Thymus (tissue), 11 donors: Measurements from ENCODE around the gene GNAI1. TPM values are rescaled to one million over a fixed set of nuclear protein-coding genes. Genes with fewer than 3 reads are reported as not detected.

Experiments used
- DNase-seq, 9 donors: peaks; one replicate each; pipeline ENCODE4 v3.0.0-alpha.2; 2013; ENCODE audit warnings: low spot score in 9 of 9, low read depth in 6 of 9, missing footprints in 1 of 9
- H3K27ac ChIP-seq, 2 donors: one replicate each; pipeline ENCODE4 v1.5.1; 2013; ENCODE audit warnings: control low read depth in 1 of 2, low read depth in 1 of 2, low read length in 1 of 2, mild to moderate bottlenecking in 1 of 2, moderate library complexity in 1 of 2
- H3K27me3 ChIP-seq, 2 donors: one replicate each; pipeline ENCODE4 v1.5.1; 2013; ENCODE audit warnings: low read length in 1 of 2; ENCODE audit not compliant: control insufficient read depth in 2 of 2, insufficient read depth in 1 of 2
- H3K36me3 ChIP-seq, 2 donors: one replicate each; pipeline ENCODE4 v1.5.1; 2013; ENCODE audit warnings: low read length in 1 of 2, mild to moderate bottlenecking in 1 of 2, moderate library complexity in 1 of 2; ENCODE audit not compliant: control insufficient read depth in 2 of 2, insufficient read depth in 2 of 2
- H3K4me1 ChIP-seq, 2 donors: one replicate each; pipeline ENCODE4 v1.5.1; 2013; ENCODE audit warnings: low read length in 2 of 2; ENCODE audit not compliant: control insufficient read depth in 2 of 2, insufficient read depth in 2 of 2
- H3K4me3 ChIP-seq, 2 donors: one replicate each; pipeline ENCODE4 v1.5.1; 2013; ENCODE audit warnings: low read length in 2 of 2, control low read depth in 1 of 2, mild to moderate bottlenecking in 1 of 2
- H3K9me3 ChIP-seq, 2 donors: one replicate each; pipeline ENCODE4 v1.5.1; 2013; ENCODE audit warnings: low read length in 1 of 2, mild to moderate bottlenecking in 1 of 2; ENCODE audit not compliant: control insufficient read depth in 2 of 2, insufficient read depth in 1 of 2
- WGBS: extraction: QIAGEN DNeasy Blood & Tissue Kit; methylation state at CpG from one replicate; pipeline ENCODE4 v1.1.7; 2013; 5-methylcytosine and 5-hydroxymethylcytosine counted together
- polyA plus RNA-seq: library from polyadenylated mRNA; stranded (reverse); fragments of 200-250 nt; gene quantifications from one replicate; pipeline ENCODE4 v1.2.3, GENCODE V29; 2013
- total RNA-seq: library from RNA; stranded (reverse); fragments of 120-200 nt; gene quantifications from one replicate; pipeline ENCODE4 v1.2.4, GENCODE V29; 2013
- donor health status: healthy.

The GNAI1 gene
- total and polyA plus RNA-seq, 2 donors: 10.2 to 12.6 TPM

DNA sequence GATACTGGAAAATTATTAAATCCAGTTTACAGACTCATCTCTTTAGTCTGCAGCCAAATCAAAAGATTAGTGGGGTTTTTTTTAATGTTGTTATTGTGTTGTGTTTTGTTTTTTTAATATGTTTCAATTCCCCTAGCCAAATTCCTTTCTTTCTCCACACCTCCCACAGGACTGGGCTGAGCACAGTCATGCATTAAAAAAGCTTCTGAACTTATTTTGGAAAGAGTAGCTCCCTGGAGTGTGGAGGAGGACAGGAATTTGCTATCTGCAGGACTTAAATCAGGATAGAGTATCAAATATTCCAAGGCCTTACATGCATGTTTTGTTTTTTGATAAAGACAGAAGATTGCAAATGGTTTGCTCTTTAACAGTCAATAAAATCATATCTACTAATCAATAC is 90.7 kb downstream of the GNAI1 start:
- Histone ChIP-seq H3K27ac (no peak overlapping the region), H3K4me1 (no peaks in the 10 kb centered on the region), H3K4me3 (no peak overlapping the region), H3K27me3 (peaks cover 0 to 2% of the 10 kb centered on the region in 2 donors), H3K36me3 (no peaks in the 10 kb centered on the region), H3K9me3 (no peaks in the 10 kb centered on the region)
- DNase-seq: no peak

- Histone ChIP-seq H3K9me3 (no peaks in the 10 kb centered on the region), H3K27me3 (peaks cover 0 to 2% of the 10 kb centered on the region in 2 donors), H3K36me3 (no peaks in the 10 kb centered on the region), H3K4me1 (no peaks in the 10 kb centered on the region), H3K4me3 (no peak overlapping the region), H3K27ac (no peak overlapping the region)
- WGBS: 86% methylated on average over 4 of the region's 4 CpGs
- DNase-seq: no peak
These were observed 92.0 kb downstream of the GNAI1 start for GRCh38 chr7:80226629-80227028.

DNA sequence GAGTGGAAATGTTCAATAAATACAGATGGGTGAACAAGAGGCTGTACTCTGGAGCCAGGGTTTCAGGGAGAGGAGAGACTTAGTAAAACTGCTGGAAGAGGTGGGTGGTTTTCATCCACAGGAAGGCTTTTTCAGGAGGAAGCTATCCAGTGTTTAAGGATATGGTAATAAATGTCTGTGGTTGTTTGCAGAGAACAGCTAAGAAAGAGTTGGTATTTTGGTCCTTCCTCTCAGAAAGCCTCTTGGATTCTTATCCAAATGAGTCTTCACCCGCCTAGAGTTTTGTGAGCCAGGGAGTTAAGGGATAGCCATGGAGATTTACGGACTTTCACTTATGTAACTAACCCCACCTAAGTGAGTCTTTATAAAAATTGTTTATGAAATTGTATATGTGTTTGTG is 95.7 kb downstream of the GNAI1 start:
- no peaks in the 10 kb centered on the region for H3K9me3 ChIP-seq
- H3K4me1 ChIP-seq: no peaks in the 10 kb centered on the region
- H3K27ac ChIP-seq: no peak overlapping the region
- H3K4me3 ChIP-seq: no peak overlapping the region
- DNase-seq: no peak
- 97% methylated on average over 2 of the region's 2 CpGs for WGBS
- peaks cover 0 to 2% of the 10 kb centered on the region in 2 donors for H3K27me3 ChIP-seq
- H3K36me3 ChIP-seq: no peaks in the 10 kb centered on the region

DNA sequence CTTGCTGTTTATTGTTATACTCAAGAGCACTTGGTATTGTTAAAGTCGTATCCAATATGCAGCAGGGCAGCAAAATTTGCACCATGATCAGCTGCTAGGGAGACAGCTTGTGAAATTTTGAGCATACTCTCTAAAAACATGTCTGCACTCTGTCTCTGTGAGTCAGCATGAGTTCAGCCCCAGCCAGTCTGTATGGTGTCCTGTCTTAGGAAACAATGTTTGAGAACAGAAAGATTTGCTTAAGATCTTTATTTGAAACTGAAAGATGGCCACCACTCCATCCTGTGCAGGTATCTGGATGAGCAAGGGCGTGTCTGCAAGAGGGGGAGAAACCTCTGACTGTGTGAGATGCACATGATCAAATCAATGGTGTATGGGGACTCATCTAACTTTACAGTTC is 97.1 kb downstream of the GNAI1 start:
- Histone ChIP-seq H3K4me1 (no peaks in the 10 kb centered on the region), H3K27me3 (peaks cover 0 to 2% of the 10 kb centered on the region in 2 donors), H3K27ac (no peak overlapping the region), H3K9me3 (no peaks in the 10 kb centered on the region), H3K36me3 (no peaks in the 10 kb centered on the region), H3K4me3 (no peak overlapping the region)
- 94% methylated on average over 2 of the region's 2 CpGs for WGBS
- no peak for DNase-seq

- no peak for DNase-seq
These were observed 98.5 kb downstream of the GNAI1 start for GRCh38 chr7:80232979-80233724.

GRCh38 chr7:80235334-80235733 is 100.7 kb downstream of the GNAI1 start:
- WGBS: 96% methylated on average over 4 of the region's 4 CpGs
- no peaks in the 10 kb centered on the region for H3K27me3 ChIP-seq
- no peak overlapping the region for H3K4me3 ChIP-seq
- DNase-seq: no peak
- no peak overlapping the region for H3K27ac ChIP-seq
- H3K4me1 ChIP-seq: no peaks in the 10 kb centered on the region
- H3K9me3 ChIP-seq: no peaks in the 10 kb centered on the region
- no peaks in the 10 kb centered on the region for H3K36me3 ChIP-seq

More at GRCh38 chr7:80232979-80233724, 98.5 kb downstream of the GNAI1 start:
- peaks cover 0 to 2% of the 10 kb centered on the region in 2 donors for H3K27me3 ChIP-seq
- H3K36me3 ChIP-seq: no peaks in the 10 kb centered on the region
- H3K4me1 ChIP-seq: no peaks in the 10 kb centered on the region
- no peak overlapping the region for H3K27ac ChIP-seq
- H3K4me3 ChIP-seq: no peak overlapping the region
- H3K9me3 ChIP-seq: no peaks in the 10 kb centered on the region
- WGBS: 93% methylated on average over 4 of the region's 4 CpGs

DNA sequence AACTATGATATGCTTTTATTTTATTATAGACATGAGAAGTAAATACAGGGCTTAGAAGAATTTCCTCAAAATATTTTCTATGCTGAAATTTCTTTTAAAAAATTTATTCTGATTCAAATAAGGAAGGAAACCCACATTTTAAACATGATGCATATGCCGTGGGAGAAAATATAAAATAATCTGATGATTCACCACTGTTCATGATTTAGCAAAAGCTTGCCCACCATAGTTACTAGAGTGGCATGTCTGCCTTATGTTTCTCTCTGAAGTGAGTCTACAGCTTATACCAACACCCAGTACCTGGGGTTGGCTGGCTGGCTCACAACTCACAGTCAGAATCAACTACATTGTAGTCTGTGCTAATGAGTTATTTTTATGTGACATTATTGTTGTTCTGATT is 102.0 kb downstream of the GNAI1 start:
- H3K27ac ChIP-seq: no peak overlapping the region
- H3K27me3 ChIP-seq: no peaks in the 10 kb centered on the region
- H3K9me3 ChIP-seq: no peaks in the 10 kb centered on the region
- 65% methylated on average over 1 of the region's 1 CpG for WGBS
- no peak for DNase-seq
- H3K36me3 ChIP-seq: no peaks in the 10 kb centered on the region
- H3K4me1 ChIP-seq: no peaks in the 10 kb centered on the region
- no peak overlapping the region for H3K4me3 ChIP-seq

DNA sequence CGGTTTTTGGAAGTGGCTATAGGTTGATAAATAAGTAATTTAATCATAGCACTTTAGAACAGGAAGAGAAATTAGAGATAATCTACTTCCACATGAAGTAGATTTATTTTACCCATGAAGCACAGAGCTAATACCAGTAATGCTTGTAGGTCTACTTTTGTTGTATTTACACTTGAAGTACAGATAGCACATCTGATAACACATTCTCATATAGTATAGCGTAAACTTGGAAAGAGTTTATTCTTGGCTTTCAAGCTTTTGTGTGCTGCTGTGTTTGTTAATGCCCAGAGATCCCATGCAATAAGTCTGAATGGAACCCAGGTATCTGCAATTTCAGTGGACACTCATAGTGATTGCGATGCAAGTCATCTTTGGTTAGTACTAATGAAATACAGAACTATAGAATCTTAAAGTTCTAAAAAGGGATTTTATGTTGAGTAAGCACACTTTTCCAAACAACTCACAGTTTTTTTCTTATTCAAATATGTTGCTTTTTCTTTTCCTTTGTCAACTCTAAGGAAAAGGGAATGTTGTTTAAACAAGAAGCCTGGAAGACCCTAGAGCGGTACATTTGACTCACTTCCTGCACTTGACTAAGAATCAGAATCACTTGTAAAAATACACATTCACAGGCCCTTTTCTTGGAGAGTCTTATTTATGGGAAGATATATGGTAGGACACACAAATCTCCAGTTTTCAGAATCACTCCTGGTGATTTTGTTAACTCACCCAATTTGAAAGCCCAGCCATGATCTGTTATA is 105.8 kb downstream of the GNAI1 start:
- Histone ChIP-seq H3K4me1 (no peaks in the 10 kb centered on the region), H3K4me3 (no peak overlapping the region), H3K27me3 (no peaks in the 10 kb centered on the region), H3K27ac (no peak overlapping the region), H3K36me3 (no peaks in the 10 kb centered on the region), H3K9me3 (no peaks in the 10 kb centered on the region)
- DNase-seq: no peak
- WGBS: over 99% methylated on average over 4 of the region's 4 CpGs

DNA sequence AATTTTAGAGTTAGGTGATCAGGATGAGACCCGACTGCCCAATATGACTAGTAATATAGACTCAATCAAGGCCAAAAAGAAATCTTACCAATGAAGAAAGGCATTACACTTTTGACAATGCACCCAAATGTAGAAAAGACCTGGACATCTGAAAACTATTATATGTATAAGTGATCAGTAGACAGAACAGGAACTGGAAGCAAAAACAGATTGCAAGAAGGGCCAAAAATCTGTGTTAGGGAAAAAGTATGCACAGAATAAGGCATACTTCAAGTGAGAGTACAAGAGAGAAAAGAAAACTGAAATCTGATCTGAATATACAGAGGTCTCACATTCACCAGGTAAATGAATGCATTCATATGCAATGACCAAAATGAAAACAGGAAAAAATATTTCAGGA is 107.0 kb downstream of the GNAI1 start:
- Histone ChIP-seq H3K9me3 (no peaks in the 10 kb centered on the region), H3K36me3 (no peaks in the 10 kb centered on the region), H3K4me1 (no peaks in the 10 kb centered on the region), H3K27me3 (no peaks in the 10 kb centered on the region), H3K27ac (no peak overlapping the region), H3K4me3 (no peak overlapping the region)
- DNase-seq: no peak
- WGBS: 100% methylated on average over 1 of the region's 1 CpG
